ENCODE results near the gene ZPBP2.

DNA sequence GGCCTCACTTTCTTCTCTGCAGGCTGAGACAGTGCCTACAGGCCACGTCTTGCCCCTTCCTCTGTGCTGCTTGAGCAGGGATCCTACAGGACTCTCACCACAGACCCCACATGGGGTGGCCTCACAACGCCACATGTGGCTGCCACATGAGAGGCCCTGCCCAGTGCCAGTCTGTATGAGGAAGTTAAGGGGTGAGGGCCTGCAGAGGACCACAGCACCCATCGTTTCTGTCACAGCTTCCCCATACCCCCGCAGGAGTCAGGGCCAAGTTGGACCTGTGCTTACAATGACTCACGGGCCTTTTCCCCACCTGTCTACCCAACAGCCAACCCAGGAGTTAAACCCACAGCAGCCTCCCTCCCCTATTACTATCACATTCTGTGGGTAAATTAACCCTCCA lies 53.3 kb downstream of the ZPBP2 start:
- TF ChIP-seq, protein P1, sequence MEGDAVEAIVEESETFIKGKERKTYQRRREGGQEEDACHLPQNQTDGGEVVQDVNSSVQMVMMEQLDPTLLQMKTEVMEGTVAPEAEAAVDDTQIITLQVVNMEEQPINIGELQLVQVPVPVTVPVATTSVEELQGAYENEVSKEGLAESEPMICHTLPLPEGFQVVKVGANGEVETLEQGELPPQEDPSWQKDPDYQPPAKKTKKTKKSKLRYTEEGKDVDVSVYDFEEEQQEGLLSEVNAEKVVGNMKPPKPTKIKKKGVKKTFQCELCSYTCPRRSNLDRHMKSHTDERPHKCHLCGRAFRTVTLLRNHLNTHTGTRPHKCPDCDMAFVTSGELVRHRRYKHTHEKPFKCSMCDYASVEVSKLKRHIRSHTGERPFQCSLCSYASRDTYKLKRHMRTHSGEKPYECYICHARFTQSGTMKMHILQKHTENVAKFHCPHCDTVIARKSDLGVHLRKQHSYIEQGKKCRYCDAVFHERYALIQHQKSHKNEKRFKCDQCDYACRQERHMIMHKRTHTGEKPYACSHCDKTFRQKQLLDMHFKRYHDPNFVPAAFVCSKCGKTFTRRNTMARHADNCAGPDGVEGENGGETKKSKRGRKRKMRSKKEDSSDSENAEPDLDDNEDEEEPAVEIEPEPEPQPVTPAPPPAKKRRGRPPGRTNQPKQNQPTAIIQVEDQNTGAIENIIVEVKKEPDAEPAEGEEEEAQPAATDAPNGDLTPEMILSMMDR (IDR thresholded peaks at IDR 0.05 in 2 of 3, conservative IDR thresholded peaks at IDR 0.05 in 1 of 3; ENCODE audit: insufficient read depth in 2 of 3, low read depth in 1 of 3, low read length in 3 of 3): no peak
- TF ChIP-seq NFRKB (IDR thresholded peaks at IDR 0.05; ENCODE audit: low read depth): no peak
- no peak for TF ChIP-seq CBX3 (IDR thresholded peaks at IDR 0.05; ENCODE audit: borderline replicate concordance in 1 of 2, low read length in 2 of 2)
- no peak for TF ChIP-seq NONO (IDR thresholded peaks at IDR 0.05; ENCODE audit: low read depth in 2 of 2, low read length in 1 of 2)
- TF ChIP-seq TCF7 (IDR thresholded peaks at IDR 0.05; ENCODE audit: borderline replicate concordance): no peak
- TF ChIP-seq, protein P2, sequence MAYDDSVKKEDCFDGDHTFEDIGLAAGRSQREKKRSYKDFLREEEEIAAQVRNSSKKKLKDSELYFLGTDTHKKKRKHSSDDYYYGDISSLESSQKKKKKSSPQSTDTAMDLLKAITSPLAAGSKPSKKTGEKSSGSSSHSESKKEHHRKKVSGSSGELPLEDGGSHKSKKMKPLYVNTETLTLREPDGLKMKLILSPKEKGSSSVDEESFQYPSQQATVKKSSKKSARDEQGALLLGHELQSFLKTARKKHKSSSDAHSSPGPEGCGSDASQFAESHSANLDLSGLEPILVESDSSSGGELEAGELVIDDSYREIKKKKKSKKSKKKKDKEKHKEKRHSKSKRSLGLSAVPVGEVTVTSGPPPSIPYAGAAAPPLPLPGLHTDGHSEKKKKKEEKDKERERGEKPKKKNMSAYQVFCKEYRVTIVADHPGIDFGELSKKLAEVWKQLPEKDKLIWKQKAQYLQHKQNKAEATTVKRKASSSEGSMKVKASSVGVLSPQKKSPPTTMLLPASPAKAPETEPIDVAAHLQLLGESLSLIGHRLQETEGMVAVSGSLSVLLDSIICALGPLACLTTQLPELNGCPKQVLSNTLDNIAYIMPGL (CRISPR knock-in tag; IDR thresholded peaks at IDR 0.05): no peak
- TF ChIP-seq PRMT5 (CRISPR knock-in tag; IDR thresholded peaks at IDR 0.05): no peak
- TF ChIP-seq, protein P3, sequence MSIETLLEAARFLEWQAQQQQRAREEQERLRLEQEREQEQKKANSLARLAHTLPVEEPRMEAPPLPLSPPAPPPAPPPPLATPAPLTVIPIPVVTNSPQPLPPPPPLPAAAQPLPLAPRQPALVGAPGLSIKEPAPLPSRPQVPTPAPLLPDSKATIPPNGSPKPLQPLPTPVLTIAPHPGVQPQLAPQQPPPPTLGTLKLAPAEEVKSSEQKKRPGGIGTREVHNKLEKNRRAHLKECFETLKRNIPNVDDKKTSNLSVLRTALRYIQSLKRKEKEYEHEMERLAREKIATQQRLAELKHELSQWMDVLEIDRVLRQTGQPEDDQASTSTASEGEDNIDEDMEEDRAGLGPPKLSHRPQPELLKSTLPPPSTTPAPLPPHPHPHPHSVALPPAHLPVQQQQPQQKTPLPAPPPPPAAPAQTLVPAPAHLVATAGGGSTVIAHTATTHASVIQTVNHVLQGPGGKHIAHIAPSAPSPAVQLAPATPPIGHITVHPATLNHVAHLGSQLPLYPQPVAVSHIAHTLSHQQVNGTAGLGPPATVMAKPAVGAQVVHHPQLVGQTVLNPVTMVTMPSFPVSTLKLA (conservative IDR thresholded peaks at IDR 0.05): no peak
- TF ChIP-seq KLF16 (IDR thresholded peaks at IDR 0.05): no peak
- no peak for TF ChIP-seq MTA1 (IDR thresholded peaks at IDR 0.05; ENCODE audit: borderline replicate concordance)
- TF ChIP-seq EZH2 (IDR thresholded peaks at IDR 0.05; ENCODE audit: borderline replicate concordance, low read depth, low read length): no peak
- TF ChIP-seq ARID2 (IDR thresholded peaks at IDR 0.05): no peak
- TF ChIP-seq TAF1 (IDR thresholded peaks at IDR 0.05; ENCODE audit: control insufficient read depth, extremely low read depth, insufficient read depth, low read length, severe bottlenecking): no peak

Data from K562 (cell line).